ENCODE data around the gene MMRN2.

DNA sequence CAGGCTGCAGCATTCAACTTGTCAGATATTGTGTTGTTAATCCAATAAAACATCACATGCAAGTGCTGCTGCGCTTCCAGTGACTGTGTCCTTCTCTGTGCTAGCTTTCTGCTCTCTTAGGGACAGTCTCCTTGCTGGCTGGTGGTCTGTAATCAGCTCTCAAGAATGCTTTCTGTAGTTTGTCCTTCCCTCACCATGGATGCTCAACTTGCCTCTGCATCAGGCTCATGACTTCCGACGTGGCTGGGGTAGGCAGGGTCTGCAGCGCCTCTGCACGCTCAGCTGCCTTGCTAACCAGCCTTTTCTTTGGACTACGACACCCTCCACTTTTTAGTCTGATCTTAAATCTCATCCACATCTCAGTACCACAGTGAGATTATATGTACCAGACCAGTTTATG lies 58.3 kb downstream of the MMRN2 start:
- TF ChIP-seq EZH2 (IDR thresholded peaks at IDR 0.05; ENCODE audit: insufficient read depth, poor library complexity, severe bottlenecking) (no peak), EZH2phosphoT487 (IDR thresholded peaks at IDR 0.05; ENCODE audit: insufficient read depth, low read depth) (no peak)

All from GM23248 (cell line).